Neural cell (in vitro differentiated cells): Measurements from ENCODE around the gene KATNIP. TPM values are rescaled to one million over a fixed set of nuclear protein-coding genes. Genes with fewer than 3 reads are reported as not detected.

Experiments
- H2AFZ ChIP-seq: fragments of 200-600, 300-800 bp; sonication (generic), shearing (Covaris generic); 2 replicates; pipeline ENCODE4 v1.6.0; 2014; ENCODE audit warnings: low read depth, mild to moderate bottlenecking, antibody characterized with exemption, low read length, moderate library complexity
- H3F3A ChIP-seq: fragments of 200-600 bp; shearing (Covaris generic); 2 replicates; pipeline ENCODE4 v1.6.1; 2016; ENCODE audit warnings: mild to moderate bottlenecking, moderate library complexity, mixed read lengths, antibody characterized with exemption, low read length; ENCODE audit not compliant: insufficient read depth, poor library complexity, severe bottlenecking
- H3K27ac ChIP-seq: fragments of 200-600, 300-800 bp; sonication (generic), shearing (Covaris generic); 2 replicates; pipeline ENCODE4 v1.5.1; 2014; ENCODE audit warnings: mild to moderate bottlenecking, low read length, moderate library complexity
- H3K27me3 ChIP-seq: fragments of 300-800, 200-600 bp; sonication (generic), shearing (Covaris generic); 2 replicates; pipeline ENCODE4 v1.6.0; 2014; ENCODE audit warnings: mild to moderate bottlenecking, low read depth, low read length, moderate library complexity; ENCODE audit not compliant: insufficient read depth
- H3K36me3 ChIP-seq: fragments of 300-800, 200-600 bp; sonication (generic), shearing (Covaris generic); 2 replicates; pipeline ENCODE4 v1.5.1; 2014; ENCODE audit warnings: mild to moderate bottlenecking, antibody characterized with exemption, low read length, moderate library complexity; ENCODE audit not compliant: insufficient read depth
- H3K4me2 ChIP-seq: fragments of 300-800, 200-600 bp; sonication (generic), shearing (Covaris generic); 2 replicates; pipeline ENCODE4 v1.6.0; 2014; ENCODE audit warnings: mild to moderate bottlenecking, low read length
- H3K4me3 ChIP-seq: fragments of 300-800, 200-600 bp; sonication (generic), shearing (Covaris generic); 2 replicates; pipeline ENCODE4 v1.5.1; 2014; ENCODE audit warnings: mild to moderate bottlenecking, low read length, moderate library complexity
- H3K79me2 ChIP-seq: fragments of 200-600 bp; shearing (Covaris generic); replicated peaks from 2 replicates; pipeline ENCODE4 v1.6.0; 2014; ENCODE audit warnings: mild to moderate bottlenecking, low read length, moderate library complexity; ENCODE audit not compliant: insufficient read depth
- H3K9ac ChIP-seq: fragments of 300-800, 200-600 bp; sonication (generic), shearing (Covaris generic); 2 replicates; pipeline ENCODE4 v1.6.1; 2016; ENCODE audit warnings: mild to moderate bottlenecking, low read length, mixed read lengths
- H3K9me2 ChIP-seq: fragments of 200-600 bp; shearing (Covaris generic); 2 replicates; pipeline ENCODE4 v1.6.1; 2016; ENCODE audit warnings: mild to moderate bottlenecking, low read length, mixed read lengths; ENCODE audit not compliant: insufficient read depth
- H3K9me3 ChIP-seq: fragments of 200-600, 300-800 bp; sonication (generic), shearing (Covaris generic); 2 replicates; pipeline ENCODE4 v1.6.1; 2016; ENCODE audit warnings: mild to moderate bottlenecking, mixed run types, low read length, moderate library complexity, mixed read lengths
- H4K20me1 ChIP-seq: fragments of 200-600 bp; shearing (Covaris generic); 2 replicates; pipeline ENCODE4 v1.6.1; 2016; ENCODE audit warnings: mild to moderate bottlenecking, mixed run types; ENCODE audit not compliant: insufficient read depth
- EP300 ChIP-seq: fragments of 450-650 bp; conservative IDR thresholded peaks from 2 replicates; pipeline ENCODE4 v1.6.1; 2014; ENCODE audit warnings: antibody characterized with exemption, mild to moderate bottlenecking, moderate library complexity; ENCODE audit not compliant: poor library complexity, severe bottlenecking
- EZH2 ChIP-seq: fragments of 200-600, 300-800 bp; shearing (Covaris generic), sonication (generic); IDR thresholded peaks from 2 replicates; pipeline ENCODE4 v1.6.1; 2014; ENCODE audit warnings: antibody characterized with exemption, low read length, borderline replicate concordance, mild to moderate bottlenecking; ENCODE audit not compliant: insufficient read depth, poor library complexity, severe bottlenecking
- MXI1 ChIP-seq: fragments of 450-650 bp; conservative IDR thresholded peaks from 2 replicates; pipeline ENCODE4 v1.6.1; 2014; ENCODE audit warnings: antibody characterized with exemption, mild to moderate bottlenecking; ENCODE audit not compliant: poor library complexity, severe bottlenecking
- POLR2AphosphoS5 ChIP-seq: IDR thresholded peaks from 2 replicates; pipeline ENCODE4 v1.6.1; 2012
- RAD21 ChIP-seq: fragments of 450-650 bp; conservative IDR thresholded peaks from 2 replicates; pipeline ENCODE4 v1.6.1; 2014; ENCODE audit warnings: antibody characterized with exemption, mild to moderate bottlenecking, moderate library complexity
- SMC3 ChIP-seq: fragments of 450-650 bp; conservative IDR thresholded peaks from 2 replicates; pipeline ENCODE4 v1.6.1; 2014; ENCODE audit warnings: antibody characterized with exemption, mild to moderate bottlenecking, moderate library complexity; ENCODE audit not compliant: poor library complexity
- TAF1 ChIP-seq: IDR thresholded peaks from 2 replicates; pipeline ENCODE4 v1.6.1; 2012; ENCODE audit warnings: low read depth
- polyA minus RNA-seq: library from RNA; depleted of rRNA, polyadenylated mRNA; stranded (reverse); fragments of >200 nt; gene quantifications from 2 replicates; pipeline ENCODE4 v1.2.3, GENCODE V29; 2014
- polyA plus RNA-seq: library from polyadenylated mRNA; depleted of rRNA; stranded (reverse); fragments of >200 nt; gene quantifications from 2 replicates; pipeline ENCODE4 v1.2.3, GENCODE V29; 2014
- TF ChIP-seq, protein P1 (sequence below): fragments of 450-650 bp; IDR thresholded peaks from 2 replicates; pipeline ENCODE4 v1.5.1; 2014; ENCODE audit warnings: antibody characterized with exemption, mild to moderate bottlenecking, moderate library complexity; ENCODE audit not compliant: poor library complexity, severe bottlenecking
- TF ChIP-seq, protein P2 (sequence below): IDR thresholded peaks from 2 replicates; pipeline ENCODE4 v1.6.1; 2012; ENCODE audit warnings: borderline replicate concordance

KATNIP gene
- 4.8 and 6.4 TPM in 2 replicates for polyA plus RNA-seq
- polyA minus RNA-seq: 19.7 and 22.9 TPM in 2 replicates

DNA sequence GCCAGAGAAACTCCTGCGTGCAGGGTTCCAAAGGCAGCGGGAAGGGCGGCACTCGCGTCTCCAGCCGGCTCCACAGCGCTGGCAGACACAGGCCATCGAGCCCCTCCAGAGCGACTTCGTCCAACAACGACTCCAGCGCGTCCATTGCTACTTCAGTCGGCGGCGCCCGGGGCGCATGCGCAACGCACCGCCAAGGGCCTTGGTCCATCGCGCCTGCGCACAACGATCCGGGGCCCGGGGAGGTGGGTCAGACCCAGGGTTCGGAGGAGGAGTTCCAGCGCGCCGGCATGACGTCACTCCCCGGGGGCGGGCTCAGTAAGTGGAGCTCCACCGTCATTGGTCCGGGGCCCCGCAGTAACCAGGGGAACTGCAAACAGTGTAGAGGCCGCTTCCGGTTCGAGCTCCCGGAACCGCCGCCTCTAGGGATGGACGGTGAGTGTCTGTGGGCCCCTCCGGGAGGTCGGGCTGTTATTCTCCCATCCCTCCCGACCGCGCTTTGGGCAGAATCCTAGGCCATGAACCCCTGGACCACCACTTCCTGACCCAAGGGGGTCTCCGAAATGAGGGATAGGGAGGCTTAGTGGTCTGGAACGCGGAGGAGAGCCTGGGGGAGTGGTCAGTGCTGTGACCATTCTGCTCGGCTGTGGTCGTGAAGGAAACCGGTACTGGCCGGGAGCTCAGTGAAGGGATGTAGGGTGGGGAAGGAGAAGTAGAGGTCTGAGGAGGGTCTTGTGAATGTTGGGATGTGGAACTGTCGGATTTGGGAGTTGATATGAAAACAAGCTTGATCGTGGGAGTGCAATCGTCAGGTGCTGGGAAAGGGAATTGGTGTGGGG lies at the start of gene KATNIP, which contains the start of gene GTF3C1:
TSS of gene KATNIP (plus strand) at position 399 of the 836 bp plus-strand sequence. CDS start at position 426, 27 bp downstream.
TSS of gene GTF3C1 (minus strand) at position 168 of the 836 bp plus-strand sequence. CDS start at position 145, 23 bp downstream.
- H3K9ac ChIP-seq: peak within 1 kb of the TSS; percentile 95
- TF ChIP-seq EZH2 (no peak), EP300 (peak; percentile 56), RAD21 (peak; percentile 37), POLR2AphosphoS5 (peak; percentile 94), SMC3 (peak; percentile 43), MXI1 (peak; percentile 85), TAF1 (peak; percentile 81)
- TF ChIP-seq, protein P1, sequence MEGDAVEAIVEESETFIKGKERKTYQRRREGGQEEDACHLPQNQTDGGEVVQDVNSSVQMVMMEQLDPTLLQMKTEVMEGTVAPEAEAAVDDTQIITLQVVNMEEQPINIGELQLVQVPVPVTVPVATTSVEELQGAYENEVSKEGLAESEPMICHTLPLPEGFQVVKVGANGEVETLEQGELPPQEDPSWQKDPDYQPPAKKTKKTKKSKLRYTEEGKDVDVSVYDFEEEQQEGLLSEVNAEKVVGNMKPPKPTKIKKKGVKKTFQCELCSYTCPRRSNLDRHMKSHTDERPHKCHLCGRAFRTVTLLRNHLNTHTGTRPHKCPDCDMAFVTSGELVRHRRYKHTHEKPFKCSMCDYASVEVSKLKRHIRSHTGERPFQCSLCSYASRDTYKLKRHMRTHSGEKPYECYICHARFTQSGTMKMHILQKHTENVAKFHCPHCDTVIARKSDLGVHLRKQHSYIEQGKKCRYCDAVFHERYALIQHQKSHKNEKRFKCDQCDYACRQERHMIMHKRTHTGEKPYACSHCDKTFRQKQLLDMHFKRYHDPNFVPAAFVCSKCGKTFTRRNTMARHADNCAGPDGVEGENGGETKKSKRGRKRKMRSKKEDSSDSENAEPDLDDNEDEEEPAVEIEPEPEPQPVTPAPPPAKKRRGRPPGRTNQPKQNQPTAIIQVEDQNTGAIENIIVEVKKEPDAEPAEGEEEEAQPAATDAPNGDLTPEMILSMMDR: no peak
- TF ChIP-seq, protein P2, sequence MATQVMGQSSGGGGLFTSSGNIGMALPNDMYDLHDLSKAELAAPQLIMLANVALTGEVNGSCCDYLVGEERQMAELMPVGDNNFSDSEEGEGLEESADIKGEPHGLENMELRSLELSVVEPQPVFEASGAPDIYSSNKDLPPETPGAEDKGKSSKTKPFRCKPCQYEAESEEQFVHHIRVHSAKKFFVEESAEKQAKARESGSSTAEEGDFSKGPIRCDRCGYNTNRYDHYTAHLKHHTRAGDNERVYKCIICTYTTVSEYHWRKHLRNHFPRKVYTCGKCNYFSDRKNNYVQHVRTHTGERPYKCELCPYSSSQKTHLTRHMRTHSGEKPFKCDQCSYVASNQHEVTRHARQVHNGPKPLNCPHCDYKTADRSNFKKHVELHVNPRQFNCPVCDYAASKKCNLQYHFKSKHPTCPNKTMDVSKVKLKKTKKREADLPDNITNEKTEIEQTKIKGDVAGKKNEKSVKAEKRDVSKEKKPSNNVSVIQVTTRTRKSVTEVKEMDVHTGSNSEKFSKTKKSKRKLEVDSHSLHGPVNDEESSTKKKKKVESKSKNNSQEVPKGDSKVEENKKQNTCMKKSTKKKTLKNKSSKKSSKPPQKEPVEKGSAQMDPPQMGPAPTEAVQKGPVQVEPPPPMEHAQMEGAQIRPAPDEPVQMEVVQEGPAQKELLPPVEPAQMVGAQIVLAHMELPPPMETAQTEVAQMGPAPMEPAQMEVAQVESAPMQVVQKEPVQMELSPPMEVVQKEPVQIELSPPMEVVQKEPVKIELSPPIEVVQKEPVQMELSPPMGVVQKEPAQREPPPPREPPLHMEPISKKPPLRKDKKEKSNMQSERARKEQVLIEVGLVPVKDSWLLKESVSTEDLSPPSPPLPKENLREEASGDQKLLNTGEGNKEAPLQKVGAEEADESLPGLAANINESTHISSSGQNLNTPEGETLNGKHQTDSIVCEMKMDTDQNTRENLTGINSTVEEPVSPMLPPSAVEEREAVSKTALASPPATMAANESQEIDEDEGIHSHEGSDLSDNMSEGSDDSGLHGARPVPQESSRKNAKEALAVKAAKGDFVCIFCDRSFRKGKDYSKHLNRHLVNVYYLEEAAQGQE: peak; percentile 71
- H3K4me2 ChIP-seq: peak within 1 kb of the TSS; percentile 80
- peak within 1 kb of the TSS; percentile 86 for H3K27ac ChIP-seq
- peaks cover 31% of the 10 kb centered on the region for H3K79me2 ChIP-seq
- no peaks in the 10 kb centered on the region for H3K9me2 ChIP-seq
- H3F3A ChIP-seq: no peaks in the 10 kb centered on the region
- peak within 1 kb of the TSS; percentile 92 for H3K4me3 ChIP-seq
- H4K20me1 ChIP-seq: no peaks in the 10 kb centered on the region
- no peaks in the 10 kb centered on the region for H3K36me3 ChIP-seq
- peak within 1 kb of the TSS; percentile 97 for H2AFZ ChIP-seq
- H3K27me3 ChIP-seq: no peaks in the 10 kb centered on the region
- H3K9me3 ChIP-seq: no peaks in the 10 kb centered on the region

DNA sequence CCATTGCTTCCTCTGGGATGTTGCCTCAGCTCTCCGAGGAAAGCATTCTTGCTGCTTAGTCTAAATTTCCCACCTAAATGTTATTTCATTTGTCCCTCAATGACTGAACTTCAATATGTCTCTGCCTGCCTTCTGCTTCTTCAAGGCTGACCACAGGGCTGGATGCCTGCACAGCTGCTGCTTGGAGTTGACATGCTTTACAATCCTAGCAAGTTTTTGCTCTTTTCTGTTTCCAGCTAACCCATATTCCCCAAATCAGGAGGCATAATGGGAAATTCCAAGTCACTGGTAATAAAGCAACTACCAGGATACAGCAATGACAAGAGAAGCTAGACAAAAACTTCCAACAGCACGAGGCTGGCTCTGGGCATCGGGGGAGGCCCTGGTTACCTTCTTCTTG lies 49.1 kb upstream of the KATNIP start:
- TF ChIP-seq POLR2AphosphoS5 (no peak), TAF1 (no peak), RAD21 (no peak), SMC3 (no peak)
- TF ChIP-seq, protein P2: no peak
- TF ChIP-seq, protein P1: no peak
- Histone ChIP-seq H3K27ac (no peak overlapping the region), H4K20me1 (no peaks in the 10 kb centered on the region), H3K27me3 (no peaks in the 10 kb centered on the region), H3K36me3 (peaks cover 19% of the 10 kb centered on the region), H3K9ac (no peak overlapping the region), H3K9me3 (no peaks in the 10 kb centered on the region), H3F3A (no peaks in the 10 kb centered on the region), H3K4me3 (no peak overlapping the region), H2AFZ (no peak overlapping the region), H3K4me2 (no peak overlapping the region), H3K79me2 (no peaks in the 10 kb centered on the region), H3K9me2 (no peaks in the 10 kb centered on the region)
